HG02840 (cell line): ENCODE data around the gene HSD17B1.

ENCODE experiments used
- ATAC-seq: cut with Tn5 transposase; IDR thresholded peaks from one replicate; pipeline ENCODE4 v1.9.1; 2021; ENCODE audit warnings: mild to moderate bottlenecking, moderate library complexity, moderate number of reproducible peaks; ENCODE audit not compliant: unreplicated experiment, low FRiP score

The HSD17B1 gene

DNA sequence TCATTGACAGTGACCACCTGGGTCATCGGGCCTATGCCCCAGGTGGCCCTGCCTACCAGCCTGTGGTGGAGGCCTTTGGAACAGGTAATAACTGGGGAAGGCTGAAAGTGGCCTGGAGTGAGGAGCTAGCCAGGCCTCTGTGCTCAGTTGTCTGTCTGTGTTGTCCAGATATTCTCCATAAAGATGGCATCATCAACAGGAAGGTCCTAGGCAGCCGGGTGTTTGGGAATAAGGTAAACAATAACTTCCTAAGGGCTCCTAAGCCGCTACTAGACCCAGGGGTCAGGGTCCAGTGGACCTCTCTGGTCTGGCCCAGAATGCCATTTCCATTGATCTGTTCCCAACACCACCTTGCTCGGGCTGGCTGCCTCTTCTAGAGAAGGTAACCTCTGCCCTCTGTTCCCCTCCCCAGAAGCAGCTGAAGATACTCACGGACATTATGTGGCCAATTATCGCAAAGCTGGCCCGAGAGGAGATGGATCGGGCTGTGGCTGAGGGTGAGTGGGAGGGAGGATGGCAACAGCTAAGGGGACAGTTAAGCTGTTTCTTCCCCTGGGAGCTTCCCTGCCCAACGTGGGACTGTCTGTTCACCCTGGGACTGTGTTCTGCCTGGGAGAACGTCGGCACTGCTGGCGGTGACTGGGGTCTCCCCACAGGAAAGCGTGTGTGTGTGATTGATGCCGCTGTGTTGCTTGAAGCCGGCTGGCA, 12.2 kb downstream of the HSD17B1 start:
- no peak for ATAC-seq

DNA sequence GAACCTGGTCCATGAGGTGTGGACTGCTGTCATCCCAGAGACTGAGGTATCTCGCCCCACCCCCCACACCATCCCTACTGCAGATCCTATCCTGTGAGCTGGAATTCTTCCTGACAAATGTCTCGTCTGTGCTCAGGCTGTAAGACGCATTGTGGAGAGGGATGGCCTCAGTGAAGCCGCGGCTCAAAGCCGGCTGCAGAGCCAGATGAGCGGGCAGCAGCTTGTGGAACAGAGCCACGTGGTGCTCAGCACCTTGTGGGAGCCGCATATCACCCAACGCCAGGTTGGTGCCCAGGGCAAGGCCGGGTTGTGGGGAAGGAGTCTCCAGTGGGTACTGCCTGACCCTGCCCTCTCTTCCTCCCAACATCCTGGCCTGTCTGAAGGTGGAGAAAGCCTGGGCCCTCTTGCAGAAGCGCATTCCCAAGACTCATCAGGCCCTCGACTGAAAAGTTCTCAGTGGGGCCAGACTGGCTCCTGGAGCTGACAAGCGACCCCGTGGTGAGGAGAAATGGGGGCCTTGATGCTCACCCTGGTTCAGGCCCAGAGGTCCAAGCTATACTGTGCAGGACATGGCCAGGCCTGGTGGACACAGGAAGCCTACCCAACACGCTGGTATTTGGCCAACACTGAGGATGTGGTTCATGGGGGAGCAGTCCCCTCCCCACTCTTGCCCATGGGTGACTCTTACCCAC, 12.9 kb downstream of the HSD17B1 start:
- no peak for ATAC-seq

DNA sequence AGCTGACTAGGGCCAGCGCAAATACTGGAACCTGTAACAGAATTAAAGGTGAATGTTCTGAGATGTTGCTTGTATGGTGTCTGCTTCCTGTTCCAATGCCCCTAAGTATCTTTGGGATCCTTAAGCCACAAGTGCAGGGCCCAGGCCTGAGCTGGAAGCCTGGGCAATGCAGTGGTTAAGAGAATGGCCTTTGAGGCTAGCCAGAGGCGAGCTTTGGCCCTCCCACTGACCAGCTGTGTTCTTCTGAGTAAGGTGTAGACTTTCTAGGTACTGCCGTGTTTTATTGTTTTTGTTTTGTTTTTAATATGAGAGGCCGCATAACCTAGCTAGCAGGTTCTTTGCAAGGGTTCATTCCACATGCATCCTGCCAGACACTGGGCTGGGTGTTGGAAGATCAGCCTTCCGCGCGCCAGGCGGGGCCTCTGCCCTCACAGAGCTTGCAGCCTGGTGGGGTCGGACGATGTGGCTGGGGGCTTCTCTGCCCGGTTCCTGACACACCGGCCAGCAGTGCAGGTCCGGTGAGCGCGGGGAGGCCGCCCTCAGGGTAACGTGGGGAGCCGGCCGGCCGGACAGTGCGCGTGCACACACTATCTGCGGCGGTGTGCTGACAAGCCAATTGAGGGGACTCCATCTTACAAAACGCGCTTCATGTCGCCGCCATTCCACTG, 13.6 kb downstream of the HSD17B1 start:
- ATAC-seq: no peak

DNA sequence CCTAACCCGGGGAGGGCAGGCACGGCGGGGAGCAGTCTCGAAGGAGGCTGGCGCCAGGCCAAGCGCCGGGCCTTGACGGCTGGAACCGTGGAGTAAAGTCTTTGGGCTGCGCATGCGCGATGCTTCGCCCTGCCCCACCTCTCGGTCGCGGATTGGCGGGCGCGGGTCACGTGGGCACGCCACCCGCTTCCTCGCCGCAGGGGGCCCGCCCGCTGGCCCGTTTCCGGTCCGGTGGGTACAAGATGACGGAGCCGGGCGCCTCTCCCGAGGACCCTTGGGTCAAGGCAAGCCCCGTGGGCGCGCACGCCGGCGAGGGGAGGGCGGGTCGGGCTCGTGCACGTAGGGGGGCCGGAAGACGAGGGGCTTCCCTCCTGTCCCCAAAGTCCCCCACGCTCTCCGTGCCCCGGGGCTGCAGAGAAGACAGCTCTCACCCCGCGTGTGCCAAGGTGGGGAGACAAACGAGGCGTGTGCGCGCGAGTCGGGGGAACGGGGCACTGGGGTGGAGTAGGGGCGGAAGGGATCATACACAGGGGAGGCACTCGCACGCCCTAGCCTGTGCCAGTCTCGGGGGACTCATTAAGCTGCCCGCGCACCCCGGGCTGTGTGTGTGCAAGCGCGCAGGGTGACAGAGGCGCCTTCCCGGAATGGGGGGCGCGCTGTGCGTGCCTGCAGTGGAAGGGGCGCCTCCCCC, 14.3 kb downstream of the HSD17B1 start, which contains the start of gene MLX:
MLX (plus strand) TSS at position 218 of the 691 bp plus-strand sequence; CDS start at position 243, 25 bp downstream.
- peak; percentile 63 for ATAC-seq

DNA sequence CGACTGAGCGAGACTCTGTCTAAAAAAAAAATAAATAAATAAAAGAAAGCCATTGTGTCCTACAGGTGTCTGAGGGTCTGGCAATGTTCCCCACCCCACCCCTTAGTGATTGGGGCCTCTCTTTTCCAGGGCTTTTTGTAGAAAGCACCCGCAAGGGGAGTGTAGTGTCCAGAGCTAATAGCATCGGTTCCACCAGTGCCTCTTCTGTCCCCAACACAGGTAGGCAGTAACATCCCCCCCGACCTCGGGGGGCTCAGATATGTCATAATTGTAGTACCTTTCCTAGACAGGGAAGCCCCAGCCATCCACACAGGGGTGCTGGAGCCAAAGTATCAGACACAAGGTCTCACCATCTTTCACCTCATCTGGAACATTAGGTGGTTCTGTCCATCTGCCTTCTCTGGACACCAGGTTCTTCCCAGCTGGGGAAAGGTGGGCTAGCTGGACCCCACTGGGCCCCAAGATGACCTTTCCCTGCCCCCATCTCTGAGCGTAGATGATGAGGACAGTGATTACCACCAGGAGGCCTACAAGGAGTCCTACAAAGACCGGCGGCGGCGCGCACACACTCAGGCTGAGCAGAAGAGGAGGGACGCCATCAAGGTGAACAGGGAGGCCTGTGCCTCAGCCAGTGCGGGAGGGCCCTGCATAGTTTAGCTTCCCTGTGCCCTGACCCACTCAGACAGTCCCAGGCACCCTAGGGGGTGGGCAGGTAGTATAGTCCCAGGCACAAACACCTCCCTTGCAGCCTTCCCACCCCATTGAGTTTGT, 15.8 kb downstream of the HSD17B1 start:
- no peak for ATAC-seq

DNA sequence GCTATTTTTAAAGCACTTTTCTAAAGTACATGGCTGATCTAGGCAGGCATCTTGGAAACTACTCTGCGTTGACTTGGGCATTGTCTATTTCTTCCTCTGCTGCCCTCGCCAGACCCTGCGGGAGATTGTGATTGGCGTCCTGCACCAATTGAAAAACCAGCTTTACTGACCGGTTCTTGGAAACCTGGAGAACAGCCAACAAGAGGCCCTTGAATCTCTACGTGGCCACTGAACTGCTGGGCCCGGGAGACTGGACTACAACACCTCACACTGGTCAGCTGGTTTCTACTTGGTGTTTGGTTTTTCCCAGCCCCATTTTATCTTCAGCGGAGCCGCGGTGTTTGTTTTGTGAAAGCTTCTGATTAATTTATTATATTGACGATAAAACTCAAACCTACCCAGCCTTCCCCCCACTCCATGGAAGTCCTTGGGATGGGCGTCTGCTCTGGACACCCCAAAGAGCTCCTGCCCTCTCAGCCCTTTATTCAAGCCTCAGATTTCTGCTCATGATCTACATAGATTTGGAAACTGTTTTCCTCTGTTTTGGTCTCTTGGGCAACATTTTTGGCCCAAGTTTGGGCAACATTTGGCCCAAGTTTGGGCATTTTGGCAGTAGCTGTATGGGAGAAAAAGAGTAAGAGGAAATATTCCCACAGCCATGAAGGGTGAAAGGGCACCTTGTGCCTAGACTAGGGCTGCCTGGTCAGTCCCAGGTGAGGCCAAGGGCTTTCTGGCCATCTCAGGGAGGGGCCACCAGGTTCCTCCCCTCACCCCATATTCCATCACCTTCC, 18.9 kb downstream of the HSD17B1 start:
- ATAC-seq: no peak

DNA sequence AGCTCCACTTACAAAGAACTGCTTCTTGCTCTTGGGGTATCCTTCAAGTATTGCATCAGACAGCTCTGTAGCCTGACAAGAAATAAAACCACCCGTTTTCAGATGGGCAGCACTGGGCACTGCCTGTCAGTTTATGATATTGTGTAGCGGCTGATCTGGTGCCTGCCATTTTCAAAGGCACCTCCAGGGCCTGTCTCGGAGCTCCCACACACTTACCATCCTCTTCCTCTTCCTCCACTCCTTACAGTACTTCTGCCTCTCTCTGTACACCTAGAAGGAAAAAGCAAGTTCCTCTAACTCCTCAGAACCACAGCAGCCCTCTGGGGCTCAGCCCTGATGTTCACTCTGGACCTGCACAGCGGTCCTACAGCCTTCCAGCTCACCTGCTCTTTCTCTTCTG, 20.4 kb downstream of the HSD17B1 start:
- no peak for ATAC-seq

DNA sequence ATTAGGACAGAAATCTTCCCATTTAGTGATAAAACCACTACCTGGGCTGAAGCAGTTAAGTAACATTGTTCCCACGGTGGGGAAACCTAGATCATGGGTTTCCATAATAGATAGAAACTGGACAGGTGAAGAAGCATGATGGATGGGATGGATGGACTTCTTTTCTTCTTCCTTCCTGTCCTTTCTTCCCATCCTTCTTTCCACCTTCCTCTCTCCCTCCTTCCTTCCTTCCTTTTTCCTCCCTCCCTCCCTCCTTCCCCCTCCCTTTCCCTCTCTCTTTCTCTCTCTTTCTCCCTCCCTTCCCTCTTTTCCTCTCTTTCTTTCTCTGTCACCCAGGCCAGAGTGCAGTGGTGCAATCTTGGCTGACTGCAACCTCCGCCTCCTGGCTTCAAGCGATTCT, 21.7 kb downstream of the HSD17B1 start:
- no peak for ATAC-seq

DNA sequence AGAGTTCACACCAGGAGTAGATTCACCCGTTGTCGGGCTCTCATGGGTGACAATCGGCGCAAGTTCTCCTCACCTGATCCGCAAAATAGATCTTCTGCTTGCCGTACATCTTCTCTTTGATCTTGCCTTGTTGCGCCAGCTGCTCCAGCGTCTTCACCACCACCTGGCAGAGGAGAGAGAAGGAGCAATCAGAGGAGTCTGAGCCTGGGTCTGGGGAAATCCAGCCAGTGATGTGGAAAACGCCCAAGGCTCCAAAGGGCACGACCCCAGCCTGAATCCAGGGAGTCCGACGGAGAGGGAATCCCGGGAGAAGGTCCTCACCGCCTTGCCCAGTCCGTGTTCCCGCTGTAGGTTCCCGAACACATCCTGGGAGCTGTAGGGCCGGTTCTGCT, 24.4 kb downstream of the HSD17B1 start:
- no peak for ATAC-seq

DNA sequence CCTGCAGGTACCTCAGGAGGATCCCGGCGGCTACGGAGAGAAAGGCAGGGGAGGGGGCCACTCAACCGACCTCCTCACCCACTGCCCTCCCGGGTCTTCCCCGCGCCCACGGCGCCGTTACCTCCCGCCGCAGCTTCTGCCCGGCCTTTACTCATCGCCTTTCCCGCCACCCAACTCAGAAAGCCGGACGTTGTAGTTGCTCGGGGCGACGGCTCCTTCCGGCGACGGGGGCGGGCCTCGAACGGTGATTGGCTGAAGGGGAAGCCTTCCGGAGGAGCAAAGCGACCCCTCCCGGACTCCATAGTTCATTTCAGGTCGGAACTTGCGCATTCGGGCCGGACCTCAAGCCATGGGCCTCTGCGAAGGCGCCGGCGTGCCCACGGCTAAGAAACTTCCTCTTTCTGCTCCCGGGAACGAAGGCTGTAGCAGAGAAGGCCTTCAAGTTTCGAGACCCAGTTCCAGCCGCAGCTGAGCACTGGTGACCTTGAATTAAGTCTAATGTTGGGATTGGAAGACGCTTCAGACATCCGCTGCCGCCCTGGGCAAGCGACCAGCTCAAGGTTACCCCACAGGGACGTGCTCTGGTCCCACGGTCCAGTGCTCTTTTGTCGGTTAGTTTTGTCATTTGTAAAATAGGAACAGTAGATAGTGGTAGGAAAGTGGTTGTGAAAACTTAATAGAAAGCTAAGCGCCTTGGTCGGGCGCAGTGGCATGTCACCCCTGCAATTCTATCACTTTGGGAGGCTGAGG, 25.0 kb downstream of the HSD17B1 start, which contains the start of gene PSMC3IP:
PSMC3IP (minus strand) TSS at position 198 of the 750 bp plus-strand sequence; CDS start at position 155, 43 bp downstream.
- ATAC-seq: peak; percentile 61

DNA sequence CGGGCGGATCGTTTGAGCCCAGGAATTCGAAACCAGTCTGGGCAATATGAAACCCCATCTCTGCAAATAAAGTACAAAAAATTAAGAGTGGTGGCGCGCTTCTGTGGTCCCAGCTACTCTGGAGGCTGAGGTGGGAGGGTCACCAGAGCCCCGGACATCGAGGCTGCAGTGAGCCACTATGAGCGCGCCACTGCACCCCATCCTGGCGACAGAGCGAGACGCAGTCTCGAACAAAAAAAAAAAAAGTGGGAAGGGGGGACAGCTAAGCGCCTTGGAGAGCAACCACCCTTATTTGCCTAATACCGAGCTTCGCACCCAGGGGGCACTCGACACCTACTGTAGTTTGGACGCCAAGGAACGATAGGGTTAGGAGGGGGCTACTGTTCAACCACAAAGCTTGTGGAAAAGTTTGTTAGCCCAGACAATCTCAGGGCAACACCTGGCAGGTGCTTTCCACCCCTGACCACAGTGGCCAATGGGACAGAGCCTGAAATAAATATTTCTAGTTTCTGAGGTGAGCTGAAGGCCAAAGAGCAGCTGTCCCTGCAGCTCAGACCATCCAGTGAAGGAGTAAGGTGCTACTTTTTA, 25.7 kb downstream of the HSD17B1 start:
- ATAC-seq: peak; percentile 60

DNA sequence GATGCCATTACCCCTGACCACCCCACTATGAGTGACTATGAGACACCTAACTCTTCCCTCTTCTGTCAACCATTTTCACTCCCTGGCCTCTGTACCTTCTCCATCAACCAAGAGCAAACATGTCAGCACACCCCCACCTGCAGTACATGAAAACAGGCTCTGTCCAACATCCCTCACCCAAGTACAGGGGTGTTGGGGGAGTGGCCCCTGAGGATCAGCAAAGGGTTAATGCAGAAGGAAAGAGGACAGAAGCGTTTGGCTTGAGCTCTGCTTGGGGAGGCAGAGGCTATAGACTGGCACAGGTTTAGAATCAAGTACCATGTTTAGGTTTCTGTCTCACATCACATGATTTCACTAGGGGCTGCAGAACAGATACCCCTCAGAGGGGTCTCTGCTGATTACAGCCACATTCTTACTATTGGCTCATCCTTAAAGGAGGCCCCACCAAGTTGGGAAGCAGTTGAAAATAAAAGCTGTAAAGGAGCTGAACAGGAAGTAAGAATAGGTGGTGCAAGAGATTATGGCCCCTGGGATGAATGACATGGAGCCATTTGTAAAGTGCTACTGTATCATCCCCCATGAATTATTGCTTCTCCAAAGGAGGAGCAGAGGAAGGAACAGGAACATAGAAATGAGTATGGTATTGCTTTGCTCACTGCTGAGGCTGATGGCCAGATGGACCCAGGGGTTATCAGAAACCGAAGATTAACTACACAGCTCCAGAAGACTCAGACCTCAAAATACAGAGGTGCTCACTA, 27.2 kb downstream of the HSD17B1 start:
- no peak for ATAC-seq

DNA sequence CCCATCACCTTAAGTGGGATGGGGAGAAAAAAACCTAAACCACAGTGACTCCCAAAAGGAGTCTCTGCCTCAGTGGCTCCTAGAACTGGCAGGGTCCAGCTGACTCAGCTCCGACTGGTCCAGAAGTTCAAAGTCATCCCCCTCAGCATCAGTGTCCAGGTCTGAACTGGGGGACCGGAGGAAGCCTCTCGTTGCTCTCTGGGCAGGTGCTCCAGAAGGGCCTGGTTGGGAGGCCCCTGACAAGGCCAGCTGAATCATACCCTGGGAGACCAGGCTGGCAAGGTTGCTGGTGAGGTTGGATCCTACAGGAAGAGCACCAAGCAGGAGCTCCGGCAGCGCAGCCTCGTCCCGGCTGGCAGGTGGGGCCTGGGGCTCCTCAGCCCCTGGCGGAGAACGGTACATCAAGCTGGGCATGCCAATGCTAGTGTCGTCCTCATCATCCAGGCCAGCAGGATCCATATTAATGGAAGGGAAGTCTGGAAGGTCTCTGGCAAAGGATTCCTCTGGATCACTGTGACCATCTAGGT, 29.1 kb downstream of the HSD17B1 start:
- ATAC-seq: no peak

DNA sequence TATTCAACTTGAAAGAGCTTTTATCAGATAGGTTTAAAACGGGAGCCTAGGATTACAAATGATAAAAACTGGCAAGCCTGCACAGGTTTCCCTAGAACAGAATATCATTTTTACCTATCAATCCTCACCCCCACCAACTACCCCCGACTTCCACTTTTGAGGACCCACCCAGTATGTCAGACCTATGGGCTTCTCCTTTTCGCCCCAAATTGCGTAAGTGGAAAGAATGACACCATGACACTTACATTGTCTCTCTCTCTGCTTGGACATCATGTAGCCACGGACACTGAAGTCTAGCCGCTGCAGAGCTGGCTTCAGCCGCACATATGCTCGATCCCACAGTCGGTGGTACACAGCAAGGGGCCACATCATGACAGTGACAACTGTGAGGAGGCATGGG, 32.2 kb downstream of the HSD17B1 start:
- no peak for ATAC-seq

DNA sequence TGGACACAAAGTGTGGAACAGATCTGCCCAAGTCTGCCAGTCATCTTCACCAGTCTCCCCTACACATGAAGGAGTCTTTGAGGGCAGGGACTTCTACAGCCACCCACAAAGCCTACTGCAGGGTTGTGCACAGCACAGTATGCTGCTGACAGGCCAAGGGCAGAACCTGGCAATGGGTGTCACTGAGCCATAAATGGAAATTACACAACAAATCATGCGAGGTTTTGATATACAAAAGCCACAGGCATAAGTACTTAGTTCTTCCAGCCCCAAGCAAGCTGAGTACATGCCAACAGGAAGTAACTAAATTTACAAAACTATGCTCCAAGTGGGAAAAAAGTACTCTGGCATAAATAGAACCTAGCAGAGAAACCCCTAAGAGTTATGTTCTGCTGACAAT, 32.6 kb downstream of the HSD17B1 start:
- no peak for ATAC-seq

DNA sequence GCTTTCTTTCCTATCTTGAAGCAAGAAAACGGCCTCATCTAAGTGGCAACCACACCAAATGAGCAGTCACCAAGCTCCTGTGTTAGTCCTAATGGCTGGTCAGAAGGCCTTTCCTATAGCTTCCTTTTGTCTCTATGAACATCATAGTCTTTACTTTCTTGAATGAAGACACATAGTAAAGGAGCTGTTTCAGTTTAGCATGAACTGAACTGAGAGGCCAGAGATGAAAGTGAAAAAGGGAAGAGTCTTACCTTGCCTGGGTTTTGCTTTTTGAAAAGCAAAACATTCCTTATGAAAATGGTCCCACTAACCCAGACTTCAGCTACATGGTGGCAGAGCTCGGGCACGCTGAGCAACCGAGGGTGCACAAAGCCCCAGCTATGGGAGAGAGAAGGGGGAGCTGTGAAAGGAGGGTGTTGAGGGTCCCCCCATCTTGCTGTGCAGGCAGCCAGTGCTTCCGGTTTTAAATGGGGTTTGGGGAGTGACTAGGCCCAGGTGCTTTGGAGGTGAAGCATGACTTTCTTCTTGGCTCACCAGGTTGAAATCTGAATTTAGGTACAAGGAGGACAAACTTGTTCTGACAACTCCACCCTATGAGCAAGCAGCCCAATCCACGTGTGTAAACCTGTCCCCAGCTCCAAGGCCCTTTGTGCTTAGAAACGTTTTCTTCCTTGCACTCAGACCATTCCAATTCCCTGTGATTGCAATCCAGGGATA, 33.9 kb downstream of the HSD17B1 start:
- ATAC-seq: no peak

DNA sequence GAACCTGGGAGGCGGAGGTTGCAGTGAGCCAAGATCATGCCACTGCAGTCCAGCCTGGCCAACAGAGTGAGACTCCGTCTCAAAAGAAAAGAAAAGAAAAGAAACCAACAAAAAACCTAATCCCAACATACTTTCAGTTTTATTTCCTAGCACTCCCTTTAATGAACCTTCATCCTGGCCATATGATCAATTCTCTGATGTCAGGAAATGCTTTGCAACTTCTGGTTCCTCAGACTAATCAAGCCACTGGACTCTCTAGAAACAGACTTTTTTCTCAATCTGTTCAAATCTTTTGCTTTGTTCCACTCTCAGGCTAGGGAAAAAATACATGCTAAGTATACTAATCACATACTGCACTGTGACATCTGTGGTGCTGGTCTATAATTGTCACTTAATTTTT, 38.2 kb downstream of the HSD17B1 start:
- ATAC-seq: no peak
